ENCODE results near the gene ZNF394.

GRCh38 chr7:99451936-99452335 lies 48.1 kb downstream of the ZNF394 start:
- TF ChIP-seq EZH2 (optimal IDR thresholded peaks at IDR 0.05; ENCODE audit: low read depth, low read length) = no peak
- no peak for TF ChIP-seq CTCF (IDR thresholded peaks at IDR 0.05; ENCODE audit: low read length)

Data from MM.1S (cell line).